Cardiac fibroblast (primary cell): ENCODE measurements around the gene DMC1.
"Not testable (repeated sequence)": the region's sequence is repeated elsewhere in the genome, so short reads cannot be mapped to it uniquely, and the experiment has no call there.

Experiments used
- DNase-seq, 2 donors: peaks; one replicate each; pipeline versions ENCODE4 v3.0.0 to v3.0.0-alpha.2; 2010; ENCODE audit warnings: low read depth in 2 of 2
- H3K4me3 ChIP-seq, 2 donors: replicated peaks in 1 of 2; 1 replicate in 1 of 2; 2 replicates in 1 of 2; pipeline ENCODE4 v1.5.1; 2011; ENCODE audit warnings: low read depth in 2 of 2, low read length in 2 of 2, mild to moderate bottlenecking in 2 of 2, moderate library complexity in 1 of 2
- TF ChIP-seq, protein P1 (sequence below): IDR thresholded peaks from one replicate; pipeline ENCODE4 v1.5.1; 2011; ENCODE audit warnings: low read depth, mild to moderate bottlenecking, low read length, inconsistent platforms

The DMC1 gene

GRCh38 chr22:38599466-38599865 is 29.5 kb upstream of the DMC1 start:
- TF ChIP-seq, protein P1, sequence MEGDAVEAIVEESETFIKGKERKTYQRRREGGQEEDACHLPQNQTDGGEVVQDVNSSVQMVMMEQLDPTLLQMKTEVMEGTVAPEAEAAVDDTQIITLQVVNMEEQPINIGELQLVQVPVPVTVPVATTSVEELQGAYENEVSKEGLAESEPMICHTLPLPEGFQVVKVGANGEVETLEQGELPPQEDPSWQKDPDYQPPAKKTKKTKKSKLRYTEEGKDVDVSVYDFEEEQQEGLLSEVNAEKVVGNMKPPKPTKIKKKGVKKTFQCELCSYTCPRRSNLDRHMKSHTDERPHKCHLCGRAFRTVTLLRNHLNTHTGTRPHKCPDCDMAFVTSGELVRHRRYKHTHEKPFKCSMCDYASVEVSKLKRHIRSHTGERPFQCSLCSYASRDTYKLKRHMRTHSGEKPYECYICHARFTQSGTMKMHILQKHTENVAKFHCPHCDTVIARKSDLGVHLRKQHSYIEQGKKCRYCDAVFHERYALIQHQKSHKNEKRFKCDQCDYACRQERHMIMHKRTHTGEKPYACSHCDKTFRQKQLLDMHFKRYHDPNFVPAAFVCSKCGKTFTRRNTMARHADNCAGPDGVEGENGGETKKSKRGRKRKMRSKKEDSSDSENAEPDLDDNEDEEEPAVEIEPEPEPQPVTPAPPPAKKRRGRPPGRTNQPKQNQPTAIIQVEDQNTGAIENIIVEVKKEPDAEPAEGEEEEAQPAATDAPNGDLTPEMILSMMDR, result no peak
- no peak overlapping the region for H3K4me3 ChIP-seq
- no peak for DNase-seq

DNA sequence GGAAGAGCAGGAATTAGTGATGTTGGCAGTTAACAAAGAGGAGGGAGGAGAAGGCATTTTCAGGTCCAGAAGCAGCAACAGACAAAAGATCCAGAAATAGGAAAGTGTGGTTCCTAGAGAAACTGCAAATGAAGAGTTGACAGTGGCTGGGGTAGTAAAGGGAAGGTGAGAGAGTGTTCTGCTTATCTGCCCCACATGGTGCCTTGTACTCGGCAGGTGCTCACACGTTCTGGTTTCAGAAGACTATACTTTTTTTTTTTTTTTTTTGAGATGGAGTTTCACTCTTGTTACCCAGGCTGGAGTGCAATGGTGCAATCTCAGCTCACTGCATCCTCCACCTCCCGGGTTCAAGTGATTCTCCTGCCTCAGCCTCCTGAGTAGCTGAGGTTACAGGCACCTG is 12.9 kb upstream of the DMC1 start:
- H3K4me3 ChIP-seq, DNase-seq: not testable (repeated sequence)

- no peak for DNase-seq
- H3K4me3 ChIP-seq, result no peak overlapping the region
- TF ChIP-seq, protein P1, result no peak
These were observed 8.5 kb upstream of the DMC1 start for GRCh38 chr22:38578505-38578904.

GRCh38 chr22:38572065-38572464 is 2.1 kb upstream of the DMC1 start:
- H3K4me3 ChIP-seq, result no peak overlapping the region
- DNase-seq, result peak; percentile 73 to 77
- TF ChIP-seq, protein P1, result peak; percentile 55

GRCh38 chr22:38570779-38571364 is 889 bp upstream of the DMC1 start:
- peak; percentile 36 to 37 for DNase-seq
- TF ChIP-seq, protein P1, result peak; percentile 3
- peak overlapping the region; percentile 70 to 71 for H3K4me3 ChIP-seq

DNA sequence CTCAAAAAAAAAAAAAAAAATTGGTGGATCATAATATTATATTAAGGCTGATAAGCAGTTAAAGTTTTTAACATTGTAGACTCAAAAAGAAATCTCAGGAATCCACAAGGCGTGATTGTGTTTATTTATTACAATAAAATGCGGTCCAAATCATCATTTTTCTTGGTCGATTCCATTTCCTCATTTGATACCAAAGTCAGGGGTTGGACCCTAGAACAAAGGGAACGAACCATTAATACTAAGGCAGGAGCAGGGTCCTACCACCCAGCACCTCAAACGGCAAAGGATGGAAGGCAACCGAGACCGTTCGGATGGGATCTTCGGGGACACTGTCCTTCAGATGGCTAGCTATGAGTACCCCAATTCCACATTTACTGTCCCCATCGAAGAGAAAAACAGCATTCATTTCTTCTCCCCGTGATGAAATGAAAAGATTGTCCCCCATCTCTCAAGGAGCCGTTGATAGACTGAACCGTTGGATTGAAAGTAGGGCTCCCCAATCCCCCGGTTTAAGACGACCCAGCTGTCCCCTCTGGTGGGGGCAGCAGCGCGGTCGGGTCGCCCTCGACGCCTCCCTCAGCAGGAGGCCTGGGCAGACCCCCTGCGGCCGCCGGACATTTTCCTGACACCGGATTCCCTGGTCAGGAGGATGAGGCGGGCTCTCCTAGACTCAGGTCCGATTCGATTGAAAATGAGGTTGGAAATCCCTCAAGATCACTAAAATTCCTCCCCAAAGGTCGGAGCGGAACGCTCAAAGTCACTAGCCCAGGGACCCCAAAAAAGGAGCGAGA is 607 bp downstream of the DMC1 start:
- TF ChIP-seq, protein P1, result no peak
- H3K4me3 ChIP-seq, result peak overlapping the region; percentile 70 to 71
- no peak for DNase-seq

- TF ChIP-seq, protein P1, result no peak
- no peak overlapping the region for H3K4me3 ChIP-seq
- no peak for DNase-seq
These were observed 2.3 kb downstream of the DMC1 start for GRCh38 chr22:38567531-38568285.
